ENCODE measurements around the gene CLCA2.

The CLCA2 gene

DNA sequence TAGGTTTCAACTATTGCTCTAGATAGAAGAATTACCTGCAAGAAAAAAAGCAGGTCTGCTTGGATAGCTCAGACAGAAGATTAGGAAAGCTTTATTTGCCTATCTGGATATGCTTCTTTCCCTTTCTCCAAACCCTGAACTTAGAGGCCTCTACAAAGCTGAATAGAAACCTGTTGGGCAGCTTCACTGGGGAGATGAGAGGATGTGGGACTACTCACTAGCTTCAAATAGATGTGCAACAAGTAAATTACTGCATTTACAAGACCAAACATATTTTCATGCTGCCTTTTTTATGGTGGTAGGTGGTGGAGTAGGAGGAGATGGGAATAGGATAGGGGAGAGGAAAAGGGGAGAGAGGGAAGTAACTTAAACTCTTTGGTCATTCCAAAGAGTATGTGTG, 6.4 kb downstream of the CLCA2 start:
- Histone ChIP-seq H3K27me3 (ENCODE audit: control insufficient read depth in 1 of 2, insufficient read depth in 2 of 2, low read length in 2 of 2) (no peaks in the 10 kb centered on the region), H3K4me3 (ENCODE audit: low read length in 2 of 2) (no peak overlapping the region), H3K36me3 (ENCODE audit: control insufficient read depth in 2 of 2, insufficient read depth in 2 of 2, low read length in 2 of 2) (no peaks in the 10 kb centered on the region), H3K9ac (ENCODE audit: low read length in 2 of 2) (no peak overlapping the region), H3K27ac (ENCODE audit: low read length) (no peak overlapping the region), H3K4me1 (ENCODE audit: control insufficient read depth, insufficient read depth, low read length) (no peaks in the 10 kb centered on the region), H3K9me3 (ENCODE audit: control insufficient read depth in 2 of 2, low read length in 2 of 2) (no peaks in the 10 kb centered on the region)

DNA sequence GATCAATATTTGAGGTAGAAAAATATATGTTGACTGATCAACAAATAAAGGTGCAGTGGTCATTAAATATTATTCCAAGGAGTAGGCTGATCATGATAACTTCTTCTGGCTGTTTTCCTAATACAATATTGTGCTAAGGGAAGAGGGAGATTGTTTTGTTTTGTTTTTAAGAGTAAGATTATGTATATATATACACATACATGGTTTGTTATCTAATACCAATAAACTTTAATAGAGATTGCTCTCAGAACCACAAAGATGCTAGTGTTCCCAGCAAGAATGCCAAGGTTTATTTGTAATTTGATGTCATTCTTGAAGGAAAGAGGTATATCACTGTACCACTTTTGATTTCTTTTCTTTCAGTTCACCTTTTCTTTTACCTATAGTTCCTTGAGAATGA, 10.1 kb downstream of the CLCA2 start:
- H3K4me3 ChIP-seq (ENCODE audit: low read length in 2 of 2), result no peak overlapping the region
- no peaks in the 10 kb centered on the region for H3K27me3 ChIP-seq (ENCODE audit: control insufficient read depth in 1 of 2, insufficient read depth in 2 of 2, low read length in 2 of 2)
- H3K4me1 ChIP-seq (ENCODE audit: control insufficient read depth, insufficient read depth, low read length), result no peaks in the 10 kb centered on the region
- H3K27ac ChIP-seq (ENCODE audit: low read length), result no peak overlapping the region
- no peaks in the 10 kb centered on the region for H3K9me3 ChIP-seq (ENCODE audit: control insufficient read depth in 2 of 2, low read length in 2 of 2)
- no peaks in the 10 kb centered on the region for H3K36me3 ChIP-seq (ENCODE audit: control insufficient read depth in 2 of 2, insufficient read depth in 2 of 2, low read length in 2 of 2)
- no peak overlapping the region for H3K9ac ChIP-seq (ENCODE audit: low read length in 2 of 2)

DNA sequence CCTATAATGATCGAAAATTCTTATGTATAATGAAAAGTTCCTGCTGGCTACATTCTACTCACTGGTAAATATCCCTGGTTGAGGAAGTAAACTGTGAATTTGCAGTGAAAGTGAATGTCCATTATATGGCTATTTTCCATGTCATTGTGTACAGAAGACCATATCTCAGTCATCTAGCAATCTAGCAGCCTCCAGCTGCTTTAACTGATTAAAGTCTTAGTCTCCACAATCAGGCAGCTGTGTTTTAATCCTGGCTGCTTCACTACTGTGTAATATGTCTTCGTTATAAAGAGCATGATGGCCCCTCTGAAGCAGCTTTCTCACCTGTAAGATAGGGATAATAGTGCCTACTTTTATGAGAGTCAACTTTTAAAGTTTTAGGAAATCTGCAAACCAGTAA, 11.4 kb downstream of the CLCA2 start:
- Histone ChIP-seq H3K4me3 (ENCODE audit: low read length in 2 of 2) (no peak overlapping the region), H3K9me3 (ENCODE audit: control insufficient read depth in 2 of 2, low read length in 2 of 2) (no peaks in the 10 kb centered on the region), H3K36me3 (ENCODE audit: control insufficient read depth in 2 of 2, insufficient read depth in 2 of 2, low read length in 2 of 2) (no peaks in the 10 kb centered on the region), H3K27me3 (ENCODE audit: control insufficient read depth in 1 of 2, insufficient read depth in 2 of 2, low read length in 2 of 2) (no peaks in the 10 kb centered on the region), H3K4me1 (ENCODE audit: control insufficient read depth, insufficient read depth, low read length) (no peaks in the 10 kb centered on the region), H3K27ac (ENCODE audit: low read length) (no peak overlapping the region), H3K9ac (ENCODE audit: low read length in 2 of 2) (no peak overlapping the region)

DNA sequence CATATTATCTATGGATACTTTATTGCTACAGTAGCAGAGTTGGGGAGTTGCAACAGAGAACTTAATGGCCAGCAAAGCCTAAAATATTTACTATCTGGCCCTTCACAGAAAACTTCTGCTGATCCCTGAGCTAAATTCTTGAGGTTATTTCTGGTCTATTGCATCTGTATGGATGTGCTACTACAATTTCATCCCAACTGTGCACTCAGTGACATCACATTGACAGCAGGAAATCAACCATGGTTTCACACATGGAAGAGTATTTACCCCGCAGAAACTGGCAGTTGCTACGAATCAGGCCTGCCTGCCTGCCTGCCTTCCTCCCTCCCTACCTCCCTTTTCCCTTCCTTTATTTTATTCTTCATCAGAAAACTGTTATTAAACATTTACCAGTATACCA, 12.1 kb downstream of the CLCA2 start:
- H3K36me3 ChIP-seq (ENCODE audit: control insufficient read depth in 2 of 2, insufficient read depth in 2 of 2, low read length in 2 of 2), result no peaks in the 10 kb centered on the region
- H3K9me3 ChIP-seq (ENCODE audit: control insufficient read depth in 2 of 2, low read length in 2 of 2), result no peaks in the 10 kb centered on the region
- no peaks in the 10 kb centered on the region for H3K4me1 ChIP-seq (ENCODE audit: control insufficient read depth, insufficient read depth, low read length)
- no peak overlapping the region for H3K27ac ChIP-seq (ENCODE audit: low read length)
- no peak overlapping the region for H3K9ac ChIP-seq (ENCODE audit: low read length in 2 of 2)
- H3K4me3 ChIP-seq (ENCODE audit: low read length in 2 of 2), result no peak overlapping the region
- no peaks in the 10 kb centered on the region for H3K27me3 ChIP-seq (ENCODE audit: control insufficient read depth in 1 of 2, insufficient read depth in 2 of 2, low read length in 2 of 2)

DNA sequence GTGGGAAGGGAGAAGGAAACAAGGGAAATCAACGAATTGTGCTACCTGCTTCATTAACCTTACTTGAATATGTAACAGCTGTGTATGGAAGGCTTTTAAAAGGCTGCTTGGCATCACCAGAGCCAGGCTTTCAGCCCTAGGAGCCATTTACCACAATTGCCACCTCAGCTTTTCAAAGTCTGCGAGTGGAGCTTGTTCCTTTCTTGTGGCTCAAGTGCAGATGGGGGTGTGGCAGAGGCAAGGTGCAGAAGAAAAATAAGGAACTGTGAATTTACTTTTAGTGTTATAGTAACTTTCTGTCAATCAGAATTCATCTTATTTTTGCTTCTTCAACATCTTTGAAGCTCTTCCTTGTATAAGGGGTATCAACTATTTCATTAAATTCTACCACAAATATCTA, 17.6 kb downstream of the CLCA2 start:
- Histone ChIP-seq H3K36me3 (ENCODE audit: control insufficient read depth in 2 of 2, insufficient read depth in 2 of 2, low read length in 2 of 2) (no peaks in the 10 kb centered on the region), H3K27me3 (ENCODE audit: control insufficient read depth in 1 of 2, insufficient read depth in 2 of 2, low read length in 2 of 2) (no peaks in the 10 kb centered on the region), H3K4me3 (ENCODE audit: low read length in 2 of 2) (no peak overlapping the region), H3K27ac (ENCODE audit: low read length) (no peak overlapping the region), H3K9me3 (ENCODE audit: control insufficient read depth in 2 of 2, low read length in 2 of 2) (no peaks in the 10 kb centered on the region), H3K9ac (ENCODE audit: low read length in 2 of 2) (no peak overlapping the region), H3K4me1 (ENCODE audit: control insufficient read depth, insufficient read depth, low read length) (no peaks in the 10 kb centered on the region)

DNA sequence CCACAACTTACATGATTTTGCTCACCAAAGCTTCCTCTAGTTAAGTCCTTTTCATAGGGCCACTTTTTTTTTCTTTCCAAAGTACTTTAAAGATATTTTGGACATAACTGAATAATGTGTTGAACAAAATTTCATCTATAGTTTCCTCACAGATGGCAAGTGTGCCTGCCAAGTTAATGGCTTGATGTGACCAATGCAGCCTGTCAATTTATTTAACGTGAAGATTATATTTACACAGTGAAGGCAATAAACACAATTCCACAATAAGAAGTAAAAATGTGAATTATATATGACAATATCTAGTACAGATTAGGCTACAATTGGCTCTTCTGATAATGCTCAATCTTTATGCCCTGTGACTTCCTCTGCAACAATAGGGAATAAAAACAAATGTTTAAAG, 18.0 kb downstream of the CLCA2 start:
- Histone ChIP-seq H3K4me1 (ENCODE audit: control insufficient read depth, insufficient read depth, low read length) (no peaks in the 10 kb centered on the region), H3K36me3 (ENCODE audit: control insufficient read depth in 2 of 2, insufficient read depth in 2 of 2, low read length in 2 of 2) (no peaks in the 10 kb centered on the region), H3K9ac (ENCODE audit: low read length in 2 of 2) (no peak overlapping the region), H3K27ac (ENCODE audit: low read length) (no peak overlapping the region), H3K27me3 (ENCODE audit: control insufficient read depth in 1 of 2, insufficient read depth in 2 of 2, low read length in 2 of 2) (no peaks in the 10 kb centered on the region), H3K4me3 (ENCODE audit: low read length in 2 of 2) (no peak overlapping the region), H3K9me3 (ENCODE audit: control insufficient read depth in 2 of 2, low read length in 2 of 2) (no peaks in the 10 kb centered on the region)

DNA sequence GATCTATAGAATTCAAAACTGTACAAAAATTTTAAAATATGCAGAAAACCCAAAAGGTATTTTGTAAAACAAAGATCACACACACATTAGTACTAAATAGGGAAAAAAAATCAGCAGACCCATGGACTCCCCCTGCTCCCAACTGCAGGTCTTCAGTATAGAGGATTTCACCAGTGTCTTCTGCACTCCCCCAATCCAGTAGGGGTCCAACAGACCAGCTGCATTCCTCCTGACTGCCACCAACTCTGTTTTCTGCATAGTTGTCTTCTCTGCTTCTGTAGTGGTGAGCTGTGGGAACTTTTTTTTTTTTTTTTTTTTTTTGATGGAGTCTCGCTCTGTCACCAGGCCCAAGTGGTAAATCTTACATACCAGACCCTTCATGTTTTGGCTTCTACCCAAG, 21.9 kb downstream of the CLCA2 start:
- Histone ChIP-seq H3K27me3 (ENCODE audit: control insufficient read depth in 1 of 2, insufficient read depth in 2 of 2, low read length in 2 of 2) (no peaks in the 10 kb centered on the region), H3K9ac (ENCODE audit: low read length in 2 of 2) (no peak overlapping the region), H3K9me3 (ENCODE audit: control insufficient read depth in 2 of 2, low read length in 2 of 2) (no peaks in the 10 kb centered on the region), H3K4me3 (ENCODE audit: low read length in 2 of 2) (no peak overlapping the region), H3K27ac (ENCODE audit: low read length) (no peak overlapping the region), H3K4me1 (ENCODE audit: control insufficient read depth, insufficient read depth, low read length) (no peaks in the 10 kb centered on the region), H3K36me3 (ENCODE audit: control insufficient read depth in 2 of 2, insufficient read depth in 2 of 2, low read length in 2 of 2) (no peaks in the 10 kb centered on the region)

DNA sequence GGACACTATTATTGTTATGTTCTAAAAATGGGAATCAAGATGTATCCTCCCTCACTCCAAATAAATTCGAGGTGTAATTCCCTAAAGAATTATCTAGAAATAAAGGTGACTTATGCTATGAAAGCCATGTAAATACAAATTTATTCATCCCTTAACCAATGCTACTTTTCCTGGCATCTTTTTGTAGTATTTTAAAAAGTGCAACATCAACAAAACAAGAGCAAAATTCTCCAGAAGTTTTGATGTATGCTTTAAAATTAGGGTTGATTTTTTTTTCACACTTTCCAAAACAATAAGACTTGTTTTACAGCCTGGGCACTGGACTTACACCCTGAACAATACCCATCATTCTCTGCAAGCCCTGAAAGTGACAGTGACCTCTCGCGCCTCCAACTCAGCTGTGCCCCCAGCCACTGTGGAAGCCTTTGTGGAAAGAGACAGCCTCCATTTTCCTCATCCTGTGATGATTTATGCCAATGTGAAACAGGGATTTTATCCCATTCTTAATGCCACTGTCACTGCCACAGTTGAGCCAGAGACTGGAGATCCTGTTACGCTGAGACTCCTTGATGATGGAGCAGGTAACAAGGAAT, 23.3 kb downstream of the CLCA2 start:
- no peak overlapping the region for H3K9ac ChIP-seq (ENCODE audit: low read length in 2 of 2)
- no peak overlapping the region for H3K27ac ChIP-seq (ENCODE audit: low read length)
- no peaks in the 10 kb centered on the region for H3K36me3 ChIP-seq (ENCODE audit: control insufficient read depth in 2 of 2, insufficient read depth in 2 of 2, low read length in 2 of 2)
- no peaks in the 10 kb centered on the region for H3K9me3 ChIP-seq (ENCODE audit: control insufficient read depth in 2 of 2, low read length in 2 of 2)
- no peaks in the 10 kb centered on the region for H3K4me1 ChIP-seq (ENCODE audit: control insufficient read depth, insufficient read depth, low read length)
- no peak overlapping the region for H3K4me3 ChIP-seq (ENCODE audit: low read length in 2 of 2)
- H3K27me3 ChIP-seq (ENCODE audit: control insufficient read depth in 1 of 2, insufficient read depth in 2 of 2, low read length in 2 of 2), result no peaks in the 10 kb centered on the region

DNA sequence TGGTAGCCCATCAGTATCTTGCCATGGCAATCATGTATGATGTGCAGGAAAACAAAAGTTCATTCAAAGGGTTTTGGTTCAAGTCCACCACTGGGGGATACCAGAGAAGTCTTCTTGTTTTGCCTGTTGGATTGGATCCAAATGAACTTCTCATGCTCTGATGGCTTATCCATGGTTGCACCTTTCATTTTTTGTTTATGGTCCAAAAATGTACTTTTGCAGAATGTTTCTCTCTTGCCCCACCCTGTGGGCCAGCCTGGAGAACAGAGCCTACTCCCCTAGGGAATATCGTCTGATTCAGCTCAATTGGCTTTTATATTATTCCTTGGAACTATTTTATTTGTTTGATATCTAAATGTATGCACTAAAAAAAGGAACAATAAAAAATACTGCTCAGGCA, 24.7 kb downstream of the CLCA2 start:
- no peaks in the 10 kb centered on the region for H3K36me3 ChIP-seq (ENCODE audit: control insufficient read depth in 2 of 2, insufficient read depth in 2 of 2, low read length in 2 of 2)
- H3K9me3 ChIP-seq (ENCODE audit: control insufficient read depth in 2 of 2, low read length in 2 of 2), result no peaks in the 10 kb centered on the region
- H3K4me3 ChIP-seq (ENCODE audit: low read length in 2 of 2), result no peak overlapping the region
- H3K4me1 ChIP-seq (ENCODE audit: control insufficient read depth, insufficient read depth, low read length), result no peaks in the 10 kb centered on the region
- no peaks in the 10 kb centered on the region for H3K27me3 ChIP-seq (ENCODE audit: control insufficient read depth in 1 of 2, insufficient read depth in 2 of 2, low read length in 2 of 2)
- no peak overlapping the region for H3K27ac ChIP-seq (ENCODE audit: low read length)
- no peak overlapping the region for H3K9ac ChIP-seq (ENCODE audit: low read length in 2 of 2)

DNA sequence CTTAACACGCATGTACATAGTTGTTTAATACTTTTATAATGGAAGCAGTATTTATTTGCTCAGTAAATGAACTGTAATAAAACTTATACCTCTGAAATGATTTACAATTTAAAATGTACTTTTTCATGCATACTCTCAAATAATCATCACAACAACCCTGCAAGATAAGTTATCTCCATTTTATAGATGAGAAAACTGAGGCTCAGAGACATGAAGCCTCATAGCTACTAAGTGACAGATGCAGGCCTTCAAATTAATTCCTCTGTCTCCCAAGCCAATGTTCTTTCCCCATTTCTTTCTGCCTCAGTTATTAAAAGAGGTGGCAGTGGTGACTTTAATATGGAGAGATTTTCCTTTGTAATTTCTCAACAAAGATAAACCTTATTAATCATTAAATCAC, 25.1 kb downstream of the CLCA2 start:
- Histone ChIP-seq H3K27me3 (ENCODE audit: control insufficient read depth in 1 of 2, insufficient read depth in 2 of 2, low read length in 2 of 2) (no peaks in the 10 kb centered on the region), H3K4me1 (ENCODE audit: control insufficient read depth, insufficient read depth, low read length) (no peaks in the 10 kb centered on the region), H3K36me3 (ENCODE audit: control insufficient read depth in 2 of 2, insufficient read depth in 2 of 2, low read length in 2 of 2) (no peaks in the 10 kb centered on the region)

DNA sequence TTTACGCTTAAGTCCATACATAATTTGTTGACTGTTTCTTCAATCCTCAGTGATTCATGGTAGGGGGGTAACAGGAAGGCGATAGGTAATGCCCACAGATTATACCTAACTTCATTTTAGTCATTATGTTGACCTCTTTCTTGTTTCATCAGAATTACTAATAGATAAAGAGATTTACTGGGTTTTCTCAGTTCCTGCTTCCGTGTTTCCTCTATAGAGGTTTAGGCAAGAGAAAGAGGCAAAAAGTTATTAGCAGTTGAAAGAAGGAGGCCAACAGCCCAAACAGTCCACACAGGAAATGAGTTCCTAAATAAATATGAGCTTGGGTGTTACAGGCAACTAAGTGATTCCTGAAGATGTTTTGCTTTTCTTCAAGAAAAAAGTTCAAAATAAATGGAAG, 26.9 kb downstream of the CLCA2 start:
- no peaks in the 10 kb centered on the region for H3K9me3 ChIP-seq (ENCODE audit: control insufficient read depth in 2 of 2, low read length in 2 of 2)
- H3K36me3 ChIP-seq (ENCODE audit: control insufficient read depth in 2 of 2, insufficient read depth in 2 of 2, low read length in 2 of 2), result no peaks in the 10 kb centered on the region
- H3K4me3 ChIP-seq (ENCODE audit: low read length in 2 of 2), result no peak overlapping the region
- no peak overlapping the region for H3K27ac ChIP-seq (ENCODE audit: low read length)
- H3K27me3 ChIP-seq (ENCODE audit: control insufficient read depth in 1 of 2, insufficient read depth in 2 of 2, low read length in 2 of 2), result no peaks in the 10 kb centered on the region
- H3K4me1 ChIP-seq (ENCODE audit: control insufficient read depth, insufficient read depth, low read length), result no peaks in the 10 kb centered on the region
- no peak overlapping the region for H3K9ac ChIP-seq (ENCODE audit: low read length in 2 of 2)

More for the DNA sequence above, 25.1 kb downstream of the CLCA2 start:
- H3K9me3 ChIP-seq (ENCODE audit: control insufficient read depth in 2 of 2, low read length in 2 of 2), result no peaks in the 10 kb centered on the region
- H3K9ac ChIP-seq (ENCODE audit: low read length in 2 of 2), result no peak overlapping the region
- H3K27ac ChIP-seq (ENCODE audit: low read length), result no peak overlapping the region
- no peak overlapping the region for H3K4me3 ChIP-seq (ENCODE audit: low read length in 2 of 2)

Measured in stomach smooth muscle (tissue), 2 donors.